ENCODE results near the gene TADA2B.
A peak's percentile ranks its signal among the peaks of the same experiment; 100 is the strongest.

TADA2B gene

GRCh38 chr4:7043284-7044136 lies at the start of gene TADA2B:
TADA2B (plus strand) TSS chr4:7043372; CDS start chr4:7043580, 208 bp downstream.
- DNase-seq, result peak; percentile 39 to 44

- no peak for DNase-seq
These were observed 46.7 kb upstream of the TADA2B start for GRCh38 chr4:6996481-6996880.

- peak; percentile 49 to 50 for DNase-seq
These were observed 43.7 kb upstream of the TADA2B start for GRCh38 chr4:6999172-7000086.

GRCh38 chr4:7000421-7001176 lies 42.6 kb upstream of the TADA2B start:
- DNase-seq, result no peak

- no peak for DNase-seq
These were observed 41.9 kb upstream of the TADA2B start for GRCh38 chr4:7001271-7001670.

GRCh38 chr4:7002336-7002735 lies 40.8 kb upstream of the TADA2B start:
- no peak for DNase-seq

- DNase-seq, result no peak
These were observed 39.8 kb upstream of the TADA2B start for GRCh38 chr4:7003176-7003878.

- DNase-seq, result no peak
These were observed 39.3 kb upstream of the TADA2B start for GRCh38 chr4:7003879-7004240.

- no peak for DNase-seq
These were observed 38.8 kb upstream of the TADA2B start for GRCh38 chr4:7004331-7004730.

GRCh38 chr4:7005571-7005970 lies 37.6 kb upstream of the TADA2B start:
- DNase-seq, result no peak

- no peak for DNase-seq
These were observed 36.8 kb upstream of the TADA2B start for GRCh38 chr4:7006411-7006810.

- DNase-seq, result no peak
These were observed 35.8 kb upstream of the TADA2B start for GRCh38 chr4:7007142-7007907.

GRCh38 chr4:7007944-7008343 lies 35.2 kb upstream of the TADA2B start:
- no peak for DNase-seq

GRCh38 chr4:7009564-7009963 lies 33.6 kb upstream of the TADA2B start:
- no peak for DNase-seq

GRCh38 chr4:7013175-7013574 lies 30.0 kb upstream of the TADA2B start:
- DNase-seq, result no peak

GRCh38 chr4:7014815-7015214 lies 28.4 kb upstream of the TADA2B start:
- no peak for DNase-seq

- no peak for DNase-seq
These were observed 27.7 kb upstream of the TADA2B start for GRCh38 chr4:7015383-7016035.

GRCh38 chr4:7016086-7016485 lies 27.1 kb upstream of the TADA2B start:
- no peak for DNase-seq

- no peak for DNase-seq
These were observed 26.7 kb upstream of the TADA2B start for GRCh38 chr4:7016512-7016911.

- DNase-seq, result no peak
These were observed 25.6 kb upstream of the TADA2B start for GRCh38 chr4:7017446-7018048.

- no peak for DNase-seq
These were observed 24.9 kb upstream of the TADA2B start for GRCh38 chr4:7018281-7018680.

Measured in activated CD4-positive, alpha-beta T cell treated with anti-CD3 and anti-CD28 coated beads, Interleukin-2, amount 50 U/mL, for 4 hours (primary cell).